ENCODE results near the gene CCDC33. TPM values are rescaled to one million over a fixed set of nuclear protein-coding genes. Genes with fewer than 3 reads are reported as not detected.

The CCDC33 gene
- total and polyA plus RNA-seq, 8 donors: not detected

DNA sequence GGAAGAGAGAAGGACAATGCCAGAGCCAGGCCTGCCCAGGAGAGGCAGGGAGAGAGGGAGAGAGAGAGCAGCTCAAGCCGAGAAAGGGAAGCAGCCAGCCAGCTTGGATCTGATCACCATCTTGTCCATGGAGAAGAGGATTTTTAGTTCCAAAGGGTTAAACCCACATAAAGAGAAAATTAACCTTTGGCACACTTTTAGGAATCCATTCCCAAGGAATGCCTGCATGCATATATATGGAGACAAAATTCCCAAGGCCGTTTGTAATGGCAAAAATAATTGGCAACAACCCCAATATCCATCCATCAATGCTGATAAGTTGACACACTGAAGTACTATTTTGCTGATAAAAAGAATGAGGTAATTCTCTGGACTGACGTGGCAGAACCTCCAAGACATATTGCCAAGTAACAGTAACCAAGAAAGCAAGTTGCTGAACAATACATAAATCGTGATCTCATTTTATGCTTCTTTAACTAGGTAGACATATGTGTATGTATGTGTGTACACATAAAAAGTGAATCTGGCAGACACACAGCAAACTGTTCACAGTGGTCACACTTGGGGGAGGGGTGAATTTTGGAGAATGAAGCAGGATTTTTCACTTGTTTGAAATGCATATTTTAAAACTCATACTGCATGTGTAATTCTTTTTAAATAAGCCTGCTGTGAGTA lies 26.0 kb upstream of the CCDC33 start:
- TF ChIP-seq, protein P1, sequence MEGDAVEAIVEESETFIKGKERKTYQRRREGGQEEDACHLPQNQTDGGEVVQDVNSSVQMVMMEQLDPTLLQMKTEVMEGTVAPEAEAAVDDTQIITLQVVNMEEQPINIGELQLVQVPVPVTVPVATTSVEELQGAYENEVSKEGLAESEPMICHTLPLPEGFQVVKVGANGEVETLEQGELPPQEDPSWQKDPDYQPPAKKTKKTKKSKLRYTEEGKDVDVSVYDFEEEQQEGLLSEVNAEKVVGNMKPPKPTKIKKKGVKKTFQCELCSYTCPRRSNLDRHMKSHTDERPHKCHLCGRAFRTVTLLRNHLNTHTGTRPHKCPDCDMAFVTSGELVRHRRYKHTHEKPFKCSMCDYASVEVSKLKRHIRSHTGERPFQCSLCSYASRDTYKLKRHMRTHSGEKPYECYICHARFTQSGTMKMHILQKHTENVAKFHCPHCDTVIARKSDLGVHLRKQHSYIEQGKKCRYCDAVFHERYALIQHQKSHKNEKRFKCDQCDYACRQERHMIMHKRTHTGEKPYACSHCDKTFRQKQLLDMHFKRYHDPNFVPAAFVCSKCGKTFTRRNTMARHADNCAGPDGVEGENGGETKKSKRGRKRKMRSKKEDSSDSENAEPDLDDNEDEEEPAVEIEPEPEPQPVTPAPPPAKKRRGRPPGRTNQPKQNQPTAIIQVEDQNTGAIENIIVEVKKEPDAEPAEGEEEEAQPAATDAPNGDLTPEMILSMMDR (IDR thresholded peaks at IDR 0.05): no peak
- DNase-seq (peak in 1 of 6 donors; percentile 21), ATAC-seq (peak; percentile 65 to 84 (median 75)), FAIRE-seq (no peak)
- intact Hi-C loops (cut with DNase I): no loop called here
- 11 to 12% methylated on average over 4 of the region's 4 CpGs for WGBS, 2 donors
- Histone ChIP-seq H3K27ac (no peak overlapping the region), H3K27me3 (no peaks in the 10 kb centered on the region), H3K36me3 (no peaks in the 10 kb centered on the region), H3K9me3 (no peaks in the 10 kb centered on the region), H3K4me3 (no peak overlapping the region), H3K4me1 (no peaks in the 10 kb centered on the region)

DNA sequence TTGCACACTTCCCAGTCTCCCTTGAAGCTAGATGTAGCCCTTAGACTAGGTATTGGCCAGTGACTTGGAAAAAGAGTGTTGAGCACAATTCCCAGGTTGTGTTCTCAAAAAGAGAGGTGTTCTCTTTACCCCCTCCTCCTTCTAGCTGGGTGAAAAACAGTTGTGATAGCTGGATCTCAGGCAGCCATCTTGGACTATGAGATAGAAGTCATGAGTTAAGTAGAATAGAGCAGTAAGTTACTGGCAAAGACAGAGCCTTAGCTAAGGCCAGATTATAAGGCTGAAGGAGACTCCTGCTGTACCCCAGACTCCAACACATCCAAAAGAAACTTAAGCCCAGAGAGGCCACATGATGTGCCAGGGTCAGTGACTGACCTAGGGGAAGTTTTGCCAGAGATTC lies 25.4 kb upstream of the CCDC33 start:
- intact Hi-C loops (cut with DNase I): no loop called here
- TF ChIP-seq, protein P1 (IDR thresholded peaks at IDR 0.05): no peak
- no peaks in the 10 kb centered on the region for H3K4me1 ChIP-seq
- H3K27ac ChIP-seq: no peak overlapping the region
- H3K9me3 ChIP-seq: no peaks in the 10 kb centered on the region
- no peaks in the 10 kb centered on the region for H3K36me3 ChIP-seq
- no peak overlapping the region for H3K4me3 ChIP-seq
- FAIRE-seq (no peak), ATAC-seq (no peak), DNase-seq (no peak)
- H3K27me3 ChIP-seq: no peaks in the 10 kb centered on the region

DNA sequence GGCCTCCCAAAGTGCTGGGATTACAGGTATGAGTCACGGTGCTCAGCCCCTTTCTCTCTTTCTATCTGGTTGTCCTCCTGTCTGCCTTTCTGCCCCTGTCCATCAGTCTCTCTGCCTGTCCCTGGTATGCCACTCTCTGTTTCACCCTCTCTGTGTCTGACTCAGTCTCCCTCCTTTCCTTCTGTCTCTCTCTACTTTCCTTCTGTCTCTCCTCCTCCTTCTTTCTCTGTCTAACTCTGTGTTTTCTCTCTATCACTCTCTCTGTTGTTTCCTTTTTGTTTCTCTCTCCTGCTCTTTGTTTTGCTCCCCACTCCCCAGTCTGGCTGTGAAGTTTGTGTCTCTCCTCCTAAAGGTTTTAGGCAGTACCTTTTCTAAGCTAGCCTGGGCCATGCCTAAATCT lies 24.5 kb upstream of the CCDC33 start:
- no peaks in the 10 kb centered on the region for H3K9me3 ChIP-seq
- TF ChIP-seq, protein P1 (IDR thresholded peaks at IDR 0.05): no peak
- H3K4me1 ChIP-seq: no peaks in the 10 kb centered on the region
- intact Hi-C loops (cut with DNase I): no loop called here
- FAIRE-seq (no peak), DNase-seq (no peak), ATAC-seq (no peak)
- WGBS, 2 donors: 96 to 100% methylated on average over 1 of the region's 1 CpG
- no peaks in the 10 kb centered on the region for H3K36me3 ChIP-seq
- no peak overlapping the region for H3K4me3 ChIP-seq
- H3K27ac ChIP-seq: no peak overlapping the region
- H3K27me3 ChIP-seq: no peaks in the 10 kb centered on the region

DNA sequence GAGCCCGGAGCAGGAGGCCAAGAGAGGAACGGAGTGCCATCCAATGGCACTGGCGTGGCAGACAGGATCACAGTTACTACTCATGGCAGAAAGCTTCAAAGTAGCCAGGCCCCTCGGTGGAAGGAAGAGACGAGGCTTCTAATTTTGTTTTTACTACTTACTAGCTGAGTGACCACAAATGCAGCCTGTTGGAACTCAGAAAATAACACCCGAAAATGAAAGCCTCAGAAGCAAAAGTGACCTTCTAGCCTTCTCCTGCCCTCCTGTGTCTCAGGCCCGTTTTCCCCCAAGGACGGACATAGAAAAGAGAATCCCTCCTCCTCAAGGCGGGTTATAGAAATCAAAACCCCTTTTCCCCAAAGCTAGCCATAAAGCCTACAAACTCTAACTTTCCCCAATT lies 23.6 kb upstream of the CCDC33 start:
- no peaks in the 10 kb centered on the region for H3K36me3 ChIP-seq
- ATAC-seq (no peak), DNase-seq (no peak), FAIRE-seq (no peak)
- 81 to 86% methylated on average over 9 of the region's 9 CpGs for WGBS, 2 donors
- no peak overlapping the region for H3K4me3 ChIP-seq
- no peak overlapping the region for H3K27ac ChIP-seq
- no peaks in the 10 kb centered on the region for H3K4me1 ChIP-seq
- intact Hi-C loops (cut with DNase I): no loop called here
- H3K27me3 ChIP-seq: no peaks in the 10 kb centered on the region
- TF ChIP-seq, protein P1 (IDR thresholded peaks at IDR 0.05): no peak
- H3K9me3 ChIP-seq: no peaks in the 10 kb centered on the region

DNA sequence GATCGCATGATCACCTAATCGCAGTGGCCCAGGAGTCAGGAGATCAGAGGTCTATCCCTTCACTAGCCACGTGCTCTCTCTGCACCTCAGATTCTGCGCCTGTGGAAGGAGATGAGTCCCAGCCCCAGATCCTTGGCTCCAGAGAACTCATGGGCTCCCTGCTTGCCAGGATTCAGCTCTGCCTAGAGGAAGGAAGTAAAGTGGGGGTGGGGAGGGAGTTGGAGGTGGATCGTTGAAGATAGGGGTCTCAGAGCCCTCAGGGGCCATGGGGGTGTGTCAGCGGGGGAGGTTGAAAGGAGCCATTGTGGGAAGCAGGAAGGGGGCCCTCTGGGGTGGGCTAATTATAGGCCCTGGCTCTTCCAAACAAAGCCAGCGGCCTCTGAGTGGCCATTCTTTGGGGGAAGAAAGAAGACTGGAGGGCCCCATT lies 22.3 kb upstream of the CCDC33 start:
- WGBS, 2 donors: 65 to 74% methylated on average over 7 of the region's 7 CpGs
- no peak for ATAC-seq
- no peak overlapping the region for H3K4me3 ChIP-seq
- no peaks in the 10 kb centered on the region for H3K36me3 ChIP-seq
- intact Hi-C loops (cut with DNase I): no loop called here
- TF ChIP-seq, protein P1 (IDR thresholded peaks at IDR 0.05): no peak
- H3K27me3 ChIP-seq: no peaks in the 10 kb centered on the region
- no peaks in the 10 kb centered on the region for H3K9me3 ChIP-seq
- FAIRE-seq: no peak
- H3K27ac ChIP-seq: no peak overlapping the region
- no peaks in the 10 kb centered on the region for H3K4me1 ChIP-seq
- no peak for DNase-seq
